ENCODE data around the gene OR5H15.

- no peak for TF ChIP-seq CTCF (IDR thresholded peaks at IDR 0.05; ENCODE audit: insufficient read depth, low read depth, low read length)
- TF ChIP-seq EZH2 (IDR thresholded peaks at IDR 0.05; ENCODE audit: insufficient read depth, low read length) = no peak
Observed at GRCh38 chr3:98130421-98130820, 36.1 kb upstream of the OR5H15 start, which contains the start of gene OR5H1.

All from astrocyte (in vitro differentiated cells and primary cell).